SK-N-SH (cell line): ENCODE measurements around the gene ADAMTS17. TPM values are rescaled to one million over a fixed set of nuclear protein-coding genes. Genes with fewer than 3 reads are reported as not detected.

ENCODE experiments used
- CTCF ChIA-PET: fragments of 300-600, 350-600 bp; formaldehyde crosslinking; extraction: SDS; loops from one replicate; lab custom pipeline; 2021; lab: Yijun Ruan, JAX
- POLR2A ChIA-PET: fragments of 350-600 bp; sonication (Branson Sonifier 250); formaldehyde crosslinking; extraction: SDS; loops from one replicate; lab custom pipeline; 2020; ENCODE audit warnings: antibody characterized with exemption, inconsistent platforms; lab: Yijun Ruan, JAX
- DNase-seq: peaks from one replicate; pipeline ENCODE4 v3.0.0; 2012
- H2AFZ ChIP-seq: fragments of 200-600 bp; sonication (generic); 2 replicates; pipeline ENCODE4 v1.8.1; 2016; ENCODE audit warnings: antibody characterized with exemption, mild to moderate bottlenecking, low read depth
- H3F3A ChIP-seq: fragments of 200-600 bp; sonication (generic); replicated peaks from 2 replicates; pipeline ENCODE3; 2016; ENCODE audit warnings: antibody characterized with exemption, mild to moderate bottlenecking; ENCODE audit not compliant: insufficient read depth
- H3K27ac ChIP-seq, 2 experiments: fragments of 200-500 bp in 1 of 2; fragments of 200-600 bp in 1 of 2; sonication (Bioruptor generic) in 1 of 2; sonication (generic), shearing (Covaris generic) in 1 of 2; 2 replicates each; pipeline versions ENCODE4 v1.5.1 to v1.6.1; 2014 to 2016; ENCODE audit warnings: low read depth in 2 of 2, inconsistent platforms in 1 of 2, low read length in 1 of 2, mild to moderate bottlenecking in 1 of 2, mixed read lengths in 1 of 2
- H3K27me3 ChIP-seq: fragments of 200-600 bp; sonication (generic), shearing (Covaris generic); 2 replicates; pipeline ENCODE4 v1.6.1; 2016; ENCODE audit warnings: mixed run types; ENCODE audit not compliant: insufficient read depth
- H3K36me3 ChIP-seq, 2 experiments: fragments of 200-500 bp in 1 of 2; fragments of 200-600 bp in 1 of 2; sonication (Bioruptor generic) in 1 of 2; sonication (generic) in 1 of 2; replicated peaks in 1 of 2; 2 replicates each; pipeline versions ENCODE3 to v1.5.1; 2014 to 2016; ENCODE audit warnings: low read length in 1 of 2, mild to moderate bottlenecking in 1 of 2; ENCODE audit not compliant: insufficient read depth in 2 of 2, control insufficient read depth in 1 of 2
- H3K4me1 ChIP-seq, 2 experiments: fragments of 200-500 bp in 1 of 2; fragments of 200-600 bp in 1 of 2; sonication (Bioruptor generic) in 1 of 2; sonication (generic), shearing (Covaris generic) in 1 of 2; 2 replicates each; pipeline versions ENCODE4 v1.5.1 to v1.6.1; 2014 to 2016; ENCODE audit warnings: low read depth in 1 of 2, low read length in 1 of 2, mixed run types in 1 of 2; ENCODE audit not compliant: insufficient read depth in 2 of 2, control insufficient read depth in 1 of 2
- H3K4me2 ChIP-seq: fragments of 200-600 bp; sonication (generic), shearing (Covaris generic); 2 replicates; pipeline ENCODE4 v1.6.1; 2017; ENCODE audit warnings: mixed run types
- H3K4me3 ChIP-seq, 2 experiments: fragments of 200-500 bp in 1 of 2; fragments of 200-600 bp in 1 of 2; sonication (Bioruptor generic) in 1 of 2; sonication (generic), shearing (Covaris generic) in 1 of 2; 2 replicates each; pipeline versions ENCODE4 v1.5.1 to v1.8.1; 2014 to 2016; ENCODE audit warnings: low read depth in 2 of 2, inconsistent platforms in 1 of 2, low read length in 1 of 2, mild to moderate bottlenecking in 1 of 2, mixed read lengths in 1 of 2, moderate library complexity in 1 of 2
- H3K79me2 ChIP-seq: fragments of 200-600 bp; sonication (generic); 2 replicates; pipeline ENCODE4 v1.8.1; 2017; ENCODE audit warnings: mild to moderate bottlenecking; ENCODE audit not compliant: insufficient read depth
- H3K9ac ChIP-seq: fragments of 200-600 bp; sonication (generic); 2 replicates; pipeline ENCODE4 v1.6.1; 2017; ENCODE audit warnings: mixed run types
- H3K9me2 ChIP-seq: fragments of 200-600 bp; sonication (generic); 2 replicates; pipeline ENCODE4 v1.6.1; 2017; ENCODE audit warnings: mixed run types
- H3K9me3 ChIP-seq: fragments of 200-600 bp; sonication (generic); 2 replicates; pipeline ENCODE4 v1.6.1; 2017; ENCODE audit warnings: mixed run types, mild to moderate bottlenecking, moderate library complexity
- H4K20me1 ChIP-seq: fragments of 200-600 bp; sonication (generic); 2 replicates; pipeline ENCODE4 v1.6.1; 2017; ENCODE audit warnings: mild to moderate bottlenecking, mixed run types; ENCODE audit not compliant: insufficient read depth
- CHD2 ChIP-seq: fragments of 150-350 bp; IDR thresholded peaks from 2 replicates; pipeline ENCODE4 v1.6.1; 2018; ENCODE audit warnings: low read length; ENCODE audit not compliant: partially characterized antibody
- EP300 ChIP-seq, 2 experiments: IDR thresholded peaks; 2 replicates each; pipeline versions ENCODE4 v1.4.0 to v1.6.1; 2012; ENCODE audit warnings: borderline replicate concordance in 1 of 2, low read depth in 1 of 2, low read length in 1 of 2
- IRF3 ChIP-seq: fragments of 150-350 bp; IDR thresholded peaks from 2 replicates; pipeline ENCODE4 v1.6.1; 2016; ENCODE audit warnings: mild to moderate bottlenecking, low read depth, low read length
- JUND ChIP-seq: IDR thresholded peaks from 2 replicates; pipeline ENCODE4 v1.4.0; 2012
- NFIC ChIP-seq: IDR thresholded peaks from 2 replicates; pipeline ENCODE4 v1.4.0; 2012; ENCODE audit warnings: borderline replicate concordance
- NRF1 ChIP-seq: IDR thresholded peaks from 2 replicates; pipeline ENCODE4 v1.6.1; 2012; ENCODE audit warnings: low read depth, mild to moderate bottlenecking, low read length
- POLR2AphosphoS5 ChIP-seq: IDR thresholded peaks from 2 replicates; pipeline ENCODE4 v1.6.1; 2012; ENCODE audit warnings: low read depth, low read length
- RAD21 ChIP-seq: IDR thresholded peaks from 2 replicates; pipeline ENCODE4 v1.6.1; 2012; ENCODE audit warnings: mild to moderate bottlenecking, low read length
- REST ChIP-seq: IDR thresholded peaks from 2 replicates; pipeline ENCODE4 v1.6.1; 2012; ENCODE audit warnings: mild to moderate bottlenecking, low read depth, low read length, moderate library complexity
- TAF1 ChIP-seq: IDR thresholded peaks from 2 replicates; pipeline ENCODE4 v1.6.1; 2012; ENCODE audit warnings: low read depth, mild to moderate bottlenecking, low read length, moderate library complexity, borderline replicate concordance
- USF1 ChIP-seq: IDR thresholded peaks from 2 replicates; pipeline ENCODE4 v1.4.0; 2012; ENCODE audit warnings: low read depth, borderline replicate concordance
- USF2 ChIP-seq: fragments of 150-350 bp; IDR thresholded peaks from 2 replicates; pipeline ENCODE4 v1.6.1; 2017; ENCODE audit warnings: antibody characterized with exemption, low read length, low read depth, borderline replicate concordance
- WGBS: methylation state at CpG from one replicate; pipeline ENCODE4 v1.1.6; 2017; ENCODE audit warnings: low lambda C conversion rate; 5-methylcytosine and 5-hydroxymethylcytosine counted together
- polyA plus RNA-seq, 3 experiments: library from polyadenylated mRNA; depleted of rRNA; stranded (reverse); fragments of >200 nt; gene quantifications; 2 replicates each; pipeline ENCODE4 v1.2.3, GENCODE V29; 2012
- TF ChIP-seq, protein P1 (sequence below): IDR thresholded peaks from 2 replicates; pipeline ENCODE4 v1.4.0; 2012; ENCODE audit warnings: low read depth, borderline replicate concordance

ADAMTS17 gene
- polyA plus RNA-seq, 1 of the 3 experiments (the other 2 are of a cell fraction): not detected

- TF ChIP-seq RAD21: no peak
- no peak for TF ChIP-seq IRF3
- TF ChIP-seq NFIC: no peak
- no peak for TF ChIP-seq REST
- TF ChIP-seq JUND: no peak
- no peak for TF ChIP-seq NRF1
- TF ChIP-seq, protein P1, sequence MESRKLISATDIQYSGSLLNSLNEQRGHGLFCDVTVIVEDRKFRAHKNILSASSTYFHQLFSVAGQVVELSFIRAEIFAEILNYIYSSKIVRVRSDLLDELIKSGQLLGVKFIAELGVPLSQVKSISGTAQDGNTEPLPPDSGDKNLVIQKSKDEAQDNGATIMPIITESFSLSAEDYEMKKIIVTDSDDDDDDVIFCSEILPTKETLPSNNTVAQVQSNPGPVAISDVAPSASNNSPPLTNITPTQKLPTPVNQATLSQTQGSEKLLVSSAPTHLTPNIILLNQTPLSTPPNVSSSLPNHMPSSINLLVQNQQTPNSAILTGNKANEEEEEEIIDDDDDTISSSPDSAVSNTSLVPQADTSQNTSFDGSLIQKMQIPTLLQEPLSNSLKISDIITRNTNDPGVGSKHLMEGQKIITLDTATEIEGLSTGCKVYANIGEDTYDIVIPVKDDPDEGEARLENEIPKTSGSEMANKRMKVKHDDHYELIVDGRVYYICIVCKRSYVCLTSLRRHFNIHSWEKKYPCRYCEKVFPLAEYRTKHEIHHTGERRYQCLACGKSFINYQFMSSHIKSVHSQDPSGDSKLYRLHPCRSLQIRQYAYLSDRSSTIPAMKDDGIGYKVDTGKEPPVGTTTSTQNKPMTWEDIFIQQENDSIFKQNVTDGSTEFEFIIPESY: no peak
- no peak for TF ChIP-seq USF1
- no peak for TF ChIP-seq POLR2AphosphoS5
- TF ChIP-seq USF2: no peak
- TF ChIP-seq TAF1: no peak
- TF ChIP-seq CHD2: no peak
- no peak for TF ChIP-seq EP300 (IDR thresholded peaks at IDR 0.05; ENCODE audit: borderline replicate concordance in 1 of 2, low read depth in 1 of 2, low read length in 1 of 2)
- H3K9ac ChIP-seq: no peak overlapping the region
- H2AFZ ChIP-seq: no peak overlapping the region
- 15% methylated on average over 2 of the region's 3 CpGs for WGBS
- no peak overlapping the region for H3K4me3 ChIP-seq
- no peaks in the 10 kb centered on the region for H3K79me2 ChIP-seq
- no peaks in the 10 kb centered on the region for H3K27me3 ChIP-seq
- H3K36me3 ChIP-seq: no peaks in the 10 kb centered on the region
- CTCF ChIA-PET: interaction anchor here (1.0 to 1.6 kb wide), 2 partner anchors 205 to 209 kb away, joined by 4 read pairs; partner anchors contain the start of gene ADAMTS17
- POLR2A ChIA-PET: interaction anchor here (0.6 kb wide), 1 partner anchor 207 kb away, joined by 3 read pairs; no protein-coding TSS in a partner anchor
- H4K20me1 ChIP-seq: no peaks in the 10 kb centered on the region
- H3K4me1 ChIP-seq: no peaks in the 10 kb centered on the region
- no peaks in the 10 kb centered on the region for H3F3A ChIP-seq
- no peaks in the 10 kb centered on the region for H3K9me2 ChIP-seq
- H3K27ac ChIP-seq: no peak overlapping the region
- no peak for DNase-seq
- H3K9me3 ChIP-seq: no peaks in the 10 kb centered on the region
- no peak overlapping the region for H3K4me2 ChIP-seq
Measured at GRCh38 chr15:100133001-100133400, 208.8 kb downstream of the ADAMTS17 start.
